ENCODE results near the gene HTN1.
"Not testable (repeated sequence)": the region's sequence is repeated elsewhere in the genome, so short reads cannot be mapped to it uniquely, and the experiment has no call there.

HTN1 gene

GRCh38 chr4:70050138-70050537 is at the start of gene HTN1:
Gene HTN1, plus strand, starts transcription at chr4:70050438. Its CDS starts 2,639 bp downstream, at chr4:70053077.
- not testable (repeated sequence) for DNase-seq

GRCh38 chr4:70000711-70001110 is 49.5 kb upstream of the HTN1 start:
- DNase-seq = no peak

- no peak for DNase-seq
Measured at GRCh38 chr4:70002507-70002906, 47.7 kb upstream of the HTN1 start.

- no peak for DNase-seq
Measured at GRCh38 chr4:70008771-70009170, 41.5 kb upstream of the HTN1 start.

- not testable (repeated sequence) for DNase-seq
Measured at GRCh38 chr4:70019006-70019405, 31.2 kb upstream of the HTN1 start.

GRCh38 chr4:70023218-70023617 is 27.0 kb upstream of the HTN1 start:
- no peak for DNase-seq

- no peak for DNase-seq
Measured at GRCh38 chr4:70027011-70027410, 23.2 kb upstream of the HTN1 start.

- DNase-seq = not testable (repeated sequence)
Measured at GRCh38 chr4:70028159-70028558, 22.1 kb upstream of the HTN1 start, which contains the start of gene HTN3. Gene HTN3, plus strand, starts transcription at chr4:70028459. Its CDS starts 2,282 bp downstream, at chr4:70030741.

GRCh38 chr4:70037559-70037958 is 12.7 kb upstream of the HTN1 start:
- not testable (repeated sequence) for DNase-seq

GRCh38 chr4:70039928-70040327 is 10.3 kb upstream of the HTN1 start:
- DNase-seq = not testable (repeated sequence)

GRCh38 chr4:70041652-70042286 is 8.5 kb upstream of the HTN1 start:
- no peak for DNase-seq

GRCh38 chr4:70056534-70056933 is 6.3 kb downstream of the HTN1 start:
- not testable (repeated sequence) for DNase-seq

- no peak for DNase-seq
Measured at GRCh38 chr4:70057651-70058050, 7.4 kb downstream of the HTN1 start.

GRCh38 chr4:70059149-70059548 is 8.9 kb downstream of the HTN1 start:
- no peak for DNase-seq

- DNase-seq = no peak
Measured at GRCh38 chr4:70062000-70062399, 11.8 kb downstream of the HTN1 start.

GRCh38 chr4:70080205-70080604 is 30.0 kb downstream of the HTN1 start:
- no peak for DNase-seq

GRCh38 chr4:70099206-70099605 is 49.0 kb downstream of the HTN1 start:
- DNase-seq = no peak

Data from T1000 (cell line).